NCI-H1092 (cell line): ENCODE data around the gene DBNDD1.

Experiments
- DNase-seq: peaks from one replicate; lab custom pipeline; 2025; lab: John Stamatoyannopoulos, UW

The DBNDD1 gene

DNA sequence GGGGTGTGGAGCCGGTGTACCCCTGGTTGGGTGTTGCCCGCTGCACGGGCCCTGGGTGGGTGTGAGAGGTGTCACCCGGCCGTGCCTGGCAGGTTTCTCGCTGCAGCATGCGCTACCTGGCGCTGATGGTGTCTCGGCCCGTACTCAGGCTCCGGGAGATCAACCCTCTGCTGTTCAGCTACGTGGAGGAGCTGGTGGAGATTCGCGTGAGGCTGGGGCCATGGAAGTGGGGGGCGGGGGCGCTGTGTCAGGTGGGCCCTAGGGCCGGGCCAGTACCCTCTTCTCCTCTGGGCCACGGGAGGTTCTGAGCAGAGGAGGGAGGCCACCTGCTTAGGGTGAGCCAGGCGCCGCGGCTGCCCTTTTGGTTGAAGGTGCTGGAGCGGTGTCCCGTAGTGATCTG, 57.3 kb downstream of the DBNDD1 start:
- DNase-seq, result no peak

DNA sequence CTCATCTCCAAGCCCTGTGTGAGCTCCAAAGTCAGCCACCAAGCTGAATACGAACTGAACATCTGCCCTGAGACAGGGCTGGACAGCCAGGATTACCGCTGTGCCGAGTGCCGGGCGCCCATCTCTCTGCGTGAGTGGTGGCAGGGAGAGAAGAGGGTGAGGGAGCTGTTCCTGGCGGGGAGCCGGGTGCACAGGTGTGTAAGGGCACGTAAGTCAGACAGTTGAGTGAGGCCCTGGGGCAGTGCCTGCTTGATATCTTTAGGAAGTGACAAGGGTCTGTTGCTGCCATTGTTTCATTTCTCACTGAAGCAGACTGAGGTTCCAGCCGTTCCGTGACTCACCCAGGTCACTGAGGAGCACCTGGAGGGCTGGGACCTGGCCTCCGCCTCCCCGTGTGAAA, 58.3 kb downstream of the DBNDD1 start:
- no peak for DNase-seq

DNA sequence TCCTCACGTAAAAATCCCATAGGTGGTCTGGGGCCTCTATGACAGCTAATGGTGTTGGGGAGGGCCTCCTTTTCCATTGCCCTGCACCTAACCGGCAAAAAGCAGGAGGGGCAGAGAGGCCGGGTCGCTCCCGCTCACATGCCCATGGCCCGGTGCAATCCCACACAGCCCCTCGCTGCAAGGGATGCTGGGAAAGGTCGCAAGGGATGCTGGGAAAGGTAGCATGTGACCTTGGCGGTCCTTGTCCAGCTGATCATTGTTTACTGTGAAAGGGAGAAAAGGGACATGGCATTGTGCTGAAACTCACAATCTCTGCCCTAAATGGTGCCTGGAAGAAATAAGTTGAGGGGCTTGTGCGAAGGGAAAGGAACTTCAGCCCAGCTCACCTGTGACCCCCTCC, 60.7 kb downstream of the DBNDD1 start:
- DNase-seq, result no peak

DNA sequence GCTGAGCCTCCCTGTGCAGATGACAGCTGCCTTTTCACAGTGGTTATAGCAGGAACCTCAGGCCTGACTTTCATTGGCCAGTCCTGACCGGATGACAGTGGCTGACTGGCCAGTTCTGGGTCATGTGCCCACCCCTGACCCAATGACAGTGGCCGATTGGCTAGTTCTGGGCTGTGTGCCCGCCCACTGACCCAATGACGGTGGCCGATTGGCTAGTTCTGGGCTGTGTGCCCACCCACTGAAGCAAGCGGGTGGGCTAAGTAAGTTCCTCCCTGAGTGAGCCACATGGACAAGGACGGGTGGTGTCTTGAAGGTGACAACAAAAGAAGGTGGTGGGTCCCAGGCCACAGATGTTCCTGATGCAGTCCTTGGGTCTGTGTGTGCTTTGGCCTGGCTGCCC, 61.2 kb downstream of the DBNDD1 start:
- no peak for DNase-seq

DNA sequence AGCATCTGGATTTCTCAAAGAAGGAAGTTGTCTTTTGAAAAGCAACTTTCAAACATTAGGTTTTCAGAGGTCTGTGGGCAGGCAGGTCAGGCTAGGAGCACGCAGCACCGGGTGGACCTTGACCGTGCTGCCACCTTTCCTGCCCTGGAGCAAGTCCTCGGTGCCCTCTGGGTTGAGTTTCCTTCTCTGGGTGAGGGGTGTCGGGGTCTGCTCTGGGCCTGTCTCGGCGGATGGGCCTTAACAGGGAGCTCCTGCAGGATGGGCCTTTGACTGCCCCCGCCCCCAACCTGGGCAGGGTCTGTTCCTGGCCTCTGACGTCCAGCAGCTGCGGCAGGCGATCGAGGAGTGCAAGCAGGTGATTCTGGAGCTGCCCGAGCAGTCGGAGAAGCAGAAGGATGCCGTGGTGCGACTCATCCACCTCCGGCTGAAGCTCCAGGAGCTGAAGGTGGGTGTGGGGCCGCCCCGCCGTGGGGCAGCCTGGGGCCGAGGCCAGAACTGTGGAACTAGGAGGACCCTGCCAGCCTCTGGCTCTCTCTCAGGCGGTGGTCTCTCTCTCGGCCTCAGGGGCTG, 62.0 kb downstream of the DBNDD1 start:
- no peak for DNase-seq

GRCh38 chr16:89956505-89957215, 62.6 kb downstream of the DBNDD1 start:
- no peak for DNase-seq

GRCh38 chr16:89955001-89955685, 64.1 kb downstream of the DBNDD1 start:
- DNase-seq, result no peak
